Type B pancreatic cell (in vitro differentiated cells): ENCODE measurements around the gene ARSA. TPM values are rescaled to one million over a fixed set of nuclear protein-coding genes. Genes with fewer than 3 reads are reported as not detected.

ENCODE experiments used
- DNase-seq: peaks from one replicate; pipeline ENCODE4 v3.0.0; 2021; ENCODE audit warnings: mixed read lengths; ENCODE audit not compliant: unreplicated experiment; ENCODE audit errors: extremely low spot score
- H3K27ac Mint-ChIP-seq: 2 replicates; pipeline ENCODE4 v1.8.0; 2021; ENCODE audit warnings: mild to moderate bottlenecking, mixed read lengths
- H3K27me3 Mint-ChIP-seq: 2 replicates; pipeline ENCODE4 v1.8.0; 2021; ENCODE audit warnings: mixed read lengths
- H3K36me3 Mint-ChIP-seq: 2 replicates; pipeline ENCODE4 v1.8.0; 2021; ENCODE audit warnings: mixed read lengths
- H3K4me1 Mint-ChIP-seq: one replicate; pipeline ENCODE4 v1.8.0; 2021; ENCODE audit warnings: mixed read lengths; ENCODE audit not compliant: unreplicated experiment
- H3K4me3 Mint-ChIP-seq: 2 replicates; pipeline ENCODE4 v1.8.0; 2021; ENCODE audit warnings: mild to moderate bottlenecking, mixed read lengths
- H3K9me3 Mint-ChIP-seq: 2 replicates; pipeline ENCODE4 v1.8.0; 2021; ENCODE audit warnings: mixed read lengths
- CTCF ChIP-seq: fragments of 200-600 bp; sonication (generic); conservative IDR thresholded peaks from 2 replicates; pipeline ENCODE4 v1.5.0; 2021; ENCODE audit warnings: antibody characterized with exemption, mild to moderate bottlenecking
- total RNA-seq: library from RNA; stranded (reverse); gene quantifications from 2 replicates; pipeline ENCODE4 v1.2.1, GENCODE V29; 2021; ENCODE audit warnings: low replicate concordance

Gene ARSA
- total RNA-seq, 1 donor from 2014 or later, result 32.1 TPM

GRCh38 chr22:50630376-50630775, 2.4 kb upstream of the ARSA start:
- Mint-ChIP-seq H3K27ac (peak overlapping the region; percentile 51), H3K27me3 (no peaks in the 10 kb centered on the region), H3K4me1 (peaks cover 29% of the 10 kb centered on the region), H3K9me3 (no peaks in the 10 kb centered on the region), H3K4me3 (peak overlapping the region; percentile 40), H3K36me3 (no peaks in the 10 kb centered on the region)
- no peak for DNase-seq
- TF ChIP-seq CTCF, result no peak

- peak overlapping the region; percentile 69 for H3K27ac Mint-ChIP-seq
- no peak for DNase-seq
These were observed 687 bp upstream of the ARSA start for GRCh38 chr22:50628543-50629134.

DNA sequence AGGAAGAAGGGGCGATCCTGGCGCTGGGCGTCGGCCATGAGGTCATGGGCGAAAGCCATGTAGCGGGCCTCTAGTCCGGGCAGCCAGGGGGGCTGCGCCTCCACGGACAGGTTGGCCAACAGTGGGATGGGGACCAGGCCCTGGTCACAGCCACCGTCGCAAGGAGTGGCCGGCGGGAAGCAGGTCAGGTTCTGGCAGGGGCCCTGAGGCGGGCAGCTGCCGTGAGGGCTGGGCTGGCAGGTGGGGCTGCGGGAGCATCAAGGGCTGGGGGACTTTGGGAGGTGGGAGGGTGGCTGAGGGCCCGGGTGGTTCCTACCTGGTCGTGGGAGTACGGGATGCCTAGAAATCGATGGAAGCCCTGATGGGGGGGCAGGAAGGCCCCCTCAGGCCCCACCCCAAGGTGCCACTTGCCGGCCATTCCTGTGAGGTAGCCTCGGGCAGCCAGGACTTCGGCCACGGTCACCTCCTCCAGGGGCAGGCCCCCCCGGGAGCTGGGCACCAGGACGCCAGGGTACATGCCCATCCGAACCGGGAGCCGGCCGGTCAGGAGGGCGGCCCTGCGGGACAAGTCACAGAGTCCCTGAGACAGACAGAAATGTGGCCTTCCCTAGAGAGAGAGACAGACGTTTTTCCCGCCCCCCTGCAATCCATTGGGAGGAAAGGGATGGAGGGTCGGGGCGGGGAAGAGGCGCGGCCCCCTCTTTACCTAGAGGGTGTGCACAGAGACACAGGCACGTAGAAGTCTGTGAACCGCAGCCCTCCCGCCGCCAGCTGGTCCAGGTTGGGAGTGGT, 906 bp downstream of the ARSA start:
- H3K27me3 Mint-ChIP-seq, result no peaks in the 10 kb centered on the region
- peaks cover 32% of the 10 kb centered on the region for H3K4me1 Mint-ChIP-seq
- peak overlapping the region; percentile 83 for H3K4me3 Mint-ChIP-seq
- no peaks in the 10 kb centered on the region for H3K36me3 Mint-ChIP-seq
- H3K9me3 Mint-ChIP-seq, result no peaks in the 10 kb centered on the region
- TF ChIP-seq CTCF, result no peak
- peak; percentile 69 for DNase-seq
- H3K27ac Mint-ChIP-seq, result no peak overlapping the region

More at GRCh38 chr22:50628543-50629134, 687 bp upstream of the ARSA start:
- Mint-ChIP-seq H3K4me1 (peaks cover 29% of the 10 kb centered on the region), H3K36me3 (no peaks in the 10 kb centered on the region), H3K9me3 (no peaks in the 10 kb centered on the region), H3K4me3 (peak overlapping the region; percentile 98), H3K27me3 (no peaks in the 10 kb centered on the region)
- no peak for TF ChIP-seq CTCF

GRCh38 chr22:50626314-50626849, 1.6 kb downstream of the ARSA start:
- Mint-ChIP-seq H3K4me1 (peaks cover 32% of the 10 kb centered on the region), H3K27ac (no peak overlapping the region), H3K9me3 (no peaks in the 10 kb centered on the region), H3K4me3 (peak overlapping the region; percentile 77), H3K36me3 (no peaks in the 10 kb centered on the region), H3K27me3 (no peaks in the 10 kb centered on the region)
- no peak for DNase-seq
- no peak for TF ChIP-seq CTCF

DNA sequence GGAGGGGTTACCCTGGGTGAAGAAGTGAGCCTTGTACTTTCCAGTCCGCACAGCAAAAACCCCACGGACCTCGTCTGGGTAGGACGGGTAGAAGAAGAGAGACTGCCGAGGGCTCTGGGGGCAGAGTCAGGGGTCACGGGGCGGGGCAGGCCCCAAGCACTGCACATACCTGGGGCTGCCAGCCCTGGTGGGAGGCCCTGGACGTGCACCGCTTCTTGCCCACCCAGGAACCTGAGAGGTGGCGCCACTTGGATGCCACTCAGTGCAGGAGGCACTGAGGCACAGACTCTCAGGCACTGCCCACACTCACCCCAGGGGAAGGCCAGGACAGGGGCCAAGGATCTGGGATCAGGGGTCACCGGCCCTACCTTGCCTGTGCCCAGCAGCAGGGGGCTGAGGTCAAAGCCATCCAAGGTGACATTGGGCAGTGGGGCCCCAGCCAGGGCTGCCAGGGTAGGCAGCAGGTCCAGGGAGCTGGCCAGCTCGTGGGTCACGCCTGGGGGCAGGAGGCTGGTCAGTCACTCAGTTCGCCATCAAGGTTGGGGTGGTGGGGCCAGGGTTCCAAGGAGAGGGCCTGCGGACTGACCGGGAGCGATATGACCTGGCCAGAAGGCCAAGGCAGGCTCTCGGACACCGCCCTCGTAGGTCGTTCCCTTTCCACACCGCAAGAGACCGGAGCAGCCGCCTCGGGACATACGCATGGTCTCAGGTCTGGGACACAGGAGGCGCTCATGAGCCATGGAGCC, 2.2 kb downstream of the ARSA start:
- H3K27me3 Mint-ChIP-seq, result no peaks in the 10 kb centered on the region
- H3K36me3 Mint-ChIP-seq, result no peaks in the 10 kb centered on the region
- TF ChIP-seq CTCF, result no peak
- peaks cover 38% of the 10 kb centered on the region for H3K4me1 Mint-ChIP-seq
- no peak overlapping the region for H3K27ac Mint-ChIP-seq
- H3K9me3 Mint-ChIP-seq, result no peaks in the 10 kb centered on the region
- no peak overlapping the region for H3K4me3 Mint-ChIP-seq
- peak; percentile 68 for DNase-seq
